IgD-negative memory B cell (primary cell): ENCODE results near the gene LBH. TPM values are rescaled to one million over a fixed set of nuclear protein-coding genes. Genes with fewer than 3 reads are reported as not detected.

Experiments
- H3K27ac Mint-ChIP-seq, 3 donors: one replicate each; pipeline ENCODE4 v1.8.0; 2020 to 2022; ENCODE audit warnings: mild to moderate bottlenecking in 3 of 3, mixed read lengths in 3 of 3, moderate library complexity in 1 of 3
- H3K27me3 Mint-ChIP-seq: one replicate; pipeline ENCODE4 v1.8.0; 2021; ENCODE audit warnings: mixed read lengths
- H3K36me3 Mint-ChIP-seq: one replicate; pipeline ENCODE4 v1.8.0; 2020; ENCODE audit warnings: mild to moderate bottlenecking, mixed read lengths
- H3K4me1 Mint-ChIP-seq, 3 donors: one replicate each; pipeline ENCODE4 v1.8.0; 2020 to 2022; ENCODE audit warnings: mixed read lengths in 3 of 3, mild to moderate bottlenecking in 1 of 3
- H3K4me3 Mint-ChIP-seq, 4 donors: one replicate each; pipeline ENCODE4 v1.8.0; 2020 to 2022; ENCODE audit warnings: mild to moderate bottlenecking in 4 of 4, mixed read lengths in 4 of 4, moderate library complexity in 3 of 4
- H3K9me3 Mint-ChIP-seq, 3 donors: one replicate each; pipeline ENCODE4 v1.8.0; 2020 to 2021; ENCODE audit warnings: mixed read lengths in 3 of 3, mild to moderate bottlenecking in 1 of 3
- polyA plus RNA-seq: library from polyadenylated mRNA; unstranded; fragments of 300-500 nt; fragmentation: Illumina TruSeq; gene quantifications from one replicate; pipeline ENCODE4 v1.2.3, GENCODE V29; 2021

Gene LBH
- polyA plus RNA-seq, 1 donor from 2014 or later = 163 TPM

DNA sequence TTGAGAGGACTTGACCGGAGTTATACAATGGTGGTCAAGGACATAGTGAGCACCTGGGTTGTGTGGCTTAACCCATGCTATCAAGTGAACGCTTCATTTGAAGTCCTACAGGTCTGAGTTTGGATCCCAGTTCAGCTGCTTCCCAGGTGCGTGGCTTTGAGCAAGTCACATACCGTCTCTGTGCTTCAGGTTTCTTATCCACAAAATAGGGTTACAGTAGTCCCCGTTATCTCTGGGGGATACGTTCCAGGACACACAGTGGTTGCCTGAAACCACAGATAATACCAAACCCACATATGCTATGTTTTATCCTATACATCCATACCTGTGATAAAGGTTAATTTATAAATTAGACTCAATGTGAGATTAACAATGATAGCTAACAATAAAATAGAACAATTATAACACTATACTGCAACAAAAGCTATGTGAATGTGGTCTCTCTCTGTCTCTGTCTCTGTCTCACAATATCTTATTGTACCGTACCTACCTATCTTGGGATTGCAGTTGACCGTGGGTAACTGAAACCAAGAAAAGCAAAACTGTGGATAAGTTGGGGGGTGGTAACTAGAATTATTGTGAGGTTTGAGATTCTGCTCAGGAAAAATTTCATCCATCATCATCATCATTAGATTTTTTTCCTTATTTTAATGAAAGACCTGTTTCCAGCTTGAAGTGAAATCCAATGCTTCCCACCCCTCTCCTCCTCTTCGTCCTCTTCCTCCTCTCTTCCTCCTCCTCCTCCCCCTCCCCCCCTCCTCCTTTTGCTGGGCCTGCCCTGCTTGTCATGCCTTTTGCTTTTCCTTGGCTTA is 22.7 kb downstream of the LBH start:
- no peaks in the 10 kb centered on the region for H3K9me3 Mint-ChIP-seq
- peak overlapping the region in 2 of 3 donors; percentile 76 to 82 for H3K27ac Mint-ChIP-seq
- no peaks in the 10 kb centered on the region for H3K27me3 Mint-ChIP-seq
- peaks cover 22 to 44% (median 35%) of the 10 kb centered on the region in 3 donors for H3K4me1 Mint-ChIP-seq
- H3K4me3 Mint-ChIP-seq = no peak overlapping the region
- H3K36me3 Mint-ChIP-seq = peaks cover 3% of the 10 kb centered on the region

DNA sequence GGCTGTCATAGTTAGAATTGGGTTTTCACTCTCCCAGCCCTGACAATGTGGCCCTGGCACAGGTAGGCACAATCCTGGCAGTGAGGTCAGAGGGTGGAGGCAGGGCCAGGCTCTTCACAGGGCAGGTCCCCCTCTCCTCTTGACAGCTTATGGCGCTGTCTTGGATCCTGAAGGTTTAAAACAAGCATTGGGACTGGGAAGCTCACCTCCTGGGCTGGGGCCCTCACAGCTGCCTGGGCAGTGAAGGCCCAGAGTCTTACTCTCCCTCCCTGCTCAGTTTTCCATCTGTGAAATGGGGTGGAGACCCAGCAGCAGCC is 23.3 kb downstream of the LBH start:
- H3K4me3 Mint-ChIP-seq = no peak overlapping the region
- H3K4me1 Mint-ChIP-seq = peaks cover 19 to 42% (median 29%) of the 10 kb centered on the region in 3 donors
- no peaks in the 10 kb centered on the region for H3K9me3 Mint-ChIP-seq
- peaks cover 3% of the 10 kb centered on the region for H3K36me3 Mint-ChIP-seq
- peak overlapping the region in 2 of 3 donors; percentile 31 to 76 for H3K27ac Mint-ChIP-seq
- no peaks in the 10 kb centered on the region for H3K27me3 Mint-ChIP-seq

DNA sequence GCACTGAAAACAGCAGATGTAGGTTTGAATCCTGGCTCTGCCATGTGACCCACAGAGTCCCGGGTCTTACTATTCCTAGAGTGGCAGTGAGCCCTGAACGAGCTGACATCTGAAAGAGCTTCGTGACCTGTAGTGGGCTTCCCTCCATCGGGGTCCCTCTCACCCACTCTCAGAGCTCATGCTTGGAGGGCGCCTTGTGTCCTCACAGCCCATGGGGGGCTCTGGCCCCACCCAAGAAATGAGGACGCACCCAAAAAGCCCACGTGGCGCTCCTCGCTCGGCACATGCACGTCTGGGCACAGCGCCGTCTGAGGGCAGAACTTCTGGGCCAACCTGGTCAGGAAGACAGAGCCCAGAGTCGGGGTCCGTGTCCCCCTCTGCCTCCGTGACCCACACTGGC is 23.7 kb downstream of the LBH start:
- H3K27ac Mint-ChIP-seq = peak overlapping the region in 2 of 3 donors; percentile 31 to 76
- H3K27me3 Mint-ChIP-seq = no peaks in the 10 kb centered on the region
- H3K36me3 Mint-ChIP-seq = peaks cover 3% of the 10 kb centered on the region
- H3K9me3 Mint-ChIP-seq = no peaks in the 10 kb centered on the region
- H3K4me3 Mint-ChIP-seq = no peak overlapping the region
- peaks cover 16 to 43% (median 30%) of the 10 kb centered on the region in 3 donors for H3K4me1 Mint-ChIP-seq

DNA sequence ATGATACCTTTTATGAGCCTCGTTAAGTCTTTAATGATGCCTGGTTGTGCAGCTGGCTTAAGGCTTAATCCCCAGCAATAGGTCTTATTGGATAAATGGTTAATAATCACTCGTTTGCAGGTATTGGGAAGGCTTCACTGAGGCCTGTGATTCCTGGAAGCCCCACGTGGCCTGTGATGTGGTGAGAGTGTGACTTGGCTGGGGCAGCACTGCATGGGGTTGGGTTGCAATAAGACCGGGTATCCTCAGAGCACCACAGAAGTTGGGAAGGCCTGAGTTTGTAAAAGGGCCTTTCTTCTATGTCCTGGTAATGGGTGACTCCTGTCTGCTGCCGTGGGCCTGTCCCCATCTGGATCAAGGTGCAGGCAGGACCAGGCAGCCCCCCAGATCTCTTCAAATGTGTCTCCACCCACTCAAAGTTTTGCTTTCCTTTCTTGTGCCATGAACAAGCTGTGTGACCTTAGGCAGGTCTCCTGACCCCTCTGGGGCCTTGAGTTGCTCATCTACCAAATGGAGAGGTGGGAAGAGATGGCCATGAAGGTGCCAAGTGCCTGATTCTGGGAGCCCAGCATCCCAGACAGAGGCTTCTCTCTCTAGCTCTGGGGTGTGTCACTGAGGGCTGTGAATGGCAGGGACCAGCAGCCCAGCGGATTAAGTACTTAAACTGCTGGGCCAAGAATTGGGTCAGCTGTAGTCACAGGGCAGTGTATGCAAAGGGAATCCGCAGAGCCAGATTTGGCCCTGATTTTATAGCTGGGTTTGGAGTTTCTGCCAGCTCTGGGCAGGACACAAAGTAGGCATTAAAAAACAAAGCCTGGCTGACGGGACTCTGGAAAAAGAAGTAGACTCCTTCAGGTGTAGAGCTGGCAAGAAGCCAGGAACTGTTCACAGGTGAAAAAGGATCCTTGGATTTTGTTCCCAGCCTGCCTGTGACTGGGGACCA is 24.4 kb downstream of the LBH start:
- Mint-ChIP-seq H3K9me3 (no peaks in the 10 kb centered on the region), H3K27me3 (no peaks in the 10 kb centered on the region), H3K4me3 (peak overlapping the region in 1 of 4 donors; percentile 67), H3K4me1 (peaks cover 23 to 46% (median 38%) of the 10 kb centered on the region in 3 donors), H3K27ac (peak overlapping the region in 2 of 3 donors; percentile 44 to 83), H3K36me3 (peaks cover 6% of the 10 kb centered on the region)

DNA sequence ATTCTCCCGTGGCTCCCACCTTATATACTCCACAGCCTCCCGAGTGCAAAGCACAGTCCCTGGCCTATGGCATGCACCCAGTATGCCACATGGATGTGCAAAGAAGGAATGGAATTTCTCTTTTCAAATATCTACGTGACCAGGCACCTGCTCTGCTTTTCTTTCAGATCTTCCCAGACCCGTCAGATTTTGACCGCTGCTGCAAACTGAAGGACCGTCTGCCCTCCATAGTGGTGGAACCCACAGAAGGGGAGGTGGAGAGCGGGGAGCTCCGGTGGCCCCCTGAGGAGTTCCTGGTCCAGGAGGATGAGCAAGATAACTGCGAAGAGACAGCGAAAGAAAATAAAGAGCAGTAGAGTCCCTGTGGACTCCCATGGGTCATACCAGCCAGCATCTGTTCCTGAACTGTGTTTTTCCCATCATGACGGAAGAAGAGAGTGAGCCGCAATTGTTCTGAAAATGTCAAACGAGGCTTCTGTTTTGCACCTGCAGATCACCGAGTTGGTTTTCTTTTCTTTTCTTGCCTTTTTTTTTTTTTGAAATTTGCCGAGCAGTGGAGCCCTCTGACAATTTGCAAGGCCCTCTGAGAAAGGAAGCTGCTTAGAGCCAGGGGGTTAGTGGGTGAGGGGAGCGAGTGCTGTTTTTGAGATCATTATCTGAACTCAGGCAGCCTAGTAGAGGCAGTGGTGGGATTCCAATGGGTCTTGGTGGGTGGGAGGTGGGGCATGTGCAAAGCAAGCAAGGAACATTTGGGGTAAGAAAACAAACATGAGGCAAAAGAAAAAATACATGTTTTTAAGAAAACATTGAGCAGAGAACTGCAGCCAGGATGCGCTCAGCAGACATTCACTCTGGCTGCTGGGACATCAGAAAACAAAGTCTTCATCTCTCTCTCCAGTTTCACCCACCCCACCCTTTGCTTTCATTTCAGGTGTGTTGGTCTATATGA is 26.2 kb downstream of the LBH start:
- H3K9me3 Mint-ChIP-seq = peaks cover 0 to 8% (median 0%) of the 10 kb centered on the region in 3 donors
- peaks cover 14% of the 10 kb centered on the region for H3K36me3 Mint-ChIP-seq
- H3K27ac Mint-ChIP-seq = peak overlapping the region; percentile 43 to 46 (median 44)
- H3K27me3 Mint-ChIP-seq = no peaks in the 10 kb centered on the region
- H3K4me1 Mint-ChIP-seq = peaks cover 22 to 44% (median 37%) of the 10 kb centered on the region in 3 donors
- peak overlapping the region in 2 of 4 donors; percentile 9 to 73 for H3K4me3 Mint-ChIP-seq

DNA sequence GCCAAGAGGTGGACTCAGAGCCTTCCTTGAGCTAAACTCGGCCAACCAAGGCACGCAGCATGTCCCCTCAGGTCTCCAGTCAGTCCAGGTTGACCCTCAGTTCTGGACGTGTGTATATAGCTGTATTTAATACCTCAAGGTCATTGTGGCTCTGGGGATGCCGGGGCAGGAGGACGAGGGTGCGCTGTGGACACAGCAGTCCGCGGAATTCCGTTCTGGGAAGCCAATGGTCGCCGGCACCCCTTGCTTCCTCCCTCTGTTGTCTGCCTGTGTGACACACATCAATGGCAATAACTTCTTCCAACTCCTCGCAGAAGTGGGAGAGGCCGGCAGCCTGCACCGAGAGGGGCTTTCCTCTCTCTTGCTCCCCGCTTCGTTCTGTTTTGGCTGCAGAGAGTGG is 27.7 kb downstream of the LBH start:
- peaks cover 17 to 35% (median 26%) of the 10 kb centered on the region in 3 donors for H3K4me1 Mint-ChIP-seq

DNA sequence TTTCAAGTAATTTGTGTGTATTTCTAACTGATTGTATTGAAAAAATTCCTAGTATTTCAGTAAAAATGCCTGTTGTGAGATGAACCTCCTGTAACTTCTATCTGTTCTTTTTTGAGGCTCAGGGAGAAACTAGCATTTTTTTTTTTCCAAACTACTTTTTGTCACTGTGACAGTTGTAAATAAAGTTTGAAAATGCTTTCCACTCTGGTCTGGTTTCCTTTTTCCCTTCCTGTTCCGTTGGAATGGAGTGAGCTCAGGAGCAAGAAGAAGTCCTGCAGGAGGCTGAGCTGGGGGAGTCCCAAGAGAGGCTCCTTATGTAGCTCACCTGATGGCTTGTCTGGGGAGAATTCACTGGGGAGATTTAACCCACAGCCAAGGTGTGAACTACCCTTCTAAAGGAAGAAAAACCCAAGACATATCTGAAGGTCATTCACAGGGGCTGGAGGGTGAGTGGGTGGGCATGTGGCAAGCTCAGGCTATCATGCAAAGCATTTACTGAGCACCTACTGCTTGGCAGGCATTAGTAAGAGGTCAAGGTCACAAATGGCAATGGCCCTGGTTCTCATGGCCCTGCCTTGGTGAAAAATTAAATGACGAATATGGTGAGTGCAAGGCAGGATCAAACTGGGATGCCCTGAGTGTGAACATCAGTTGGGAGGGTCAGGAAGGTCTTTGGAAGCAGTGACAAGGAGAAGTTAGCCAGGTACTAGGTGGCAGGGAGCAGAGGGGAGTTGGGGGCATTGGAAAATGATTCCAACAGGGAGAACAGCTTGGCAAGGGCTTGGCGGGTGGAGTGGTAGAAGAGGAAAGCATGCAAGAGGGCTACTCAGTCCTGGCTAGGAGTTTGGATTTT is 28.7 kb downstream of the LBH start:
- Mint-ChIP-seq H3K27ac (peak overlapping the region; percentile 7 to 88 (median 39)), H3K36me3 (peaks cover 14% of the 10 kb centered on the region), H3K27me3 (no peaks in the 10 kb centered on the region), H3K4me3 (no peak overlapping the region), H3K4me1 (peaks cover 26 to 44% (median 32%) of the 10 kb centered on the region in 3 donors), H3K9me3 (peaks cover 0 to 10% (median 0%) of the 10 kb centered on the region in 3 donors)

More for the DNA sequence above, 27.7 kb downstream of the LBH start:
- H3K27me3 Mint-ChIP-seq = no peaks in the 10 kb centered on the region
- H3K9me3 Mint-ChIP-seq = peaks cover 0 to 10% (median 0%) of the 10 kb centered on the region in 3 donors
- H3K36me3 Mint-ChIP-seq = peaks cover 14% of the 10 kb centered on the region
- H3K4me3 Mint-ChIP-seq = no peak overlapping the region
- H3K27ac Mint-ChIP-seq = no peak overlapping the region

GRCh38 chr2:30260941-30261340 is 29.6 kb downstream of the LBH start:
- H3K4me3 Mint-ChIP-seq = no peak overlapping the region
- H3K9me3 Mint-ChIP-seq = peaks cover 0 to 10% (median 0%) of the 10 kb centered on the region in 3 donors
- peaks cover 26 to 47% (median 34%) of the 10 kb centered on the region in 3 donors for H3K4me1 Mint-ChIP-seq
- H3K36me3 Mint-ChIP-seq = peaks cover 14% of the 10 kb centered on the region
- H3K27ac Mint-ChIP-seq = peak overlapping the region; percentile 39 to 88 (median 42)
- no peaks in the 10 kb centered on the region for H3K27me3 Mint-ChIP-seq

GRCh38 chr2:30261695-30262211 is 30.4 kb downstream of the LBH start:
- H3K27ac Mint-ChIP-seq = peak overlapping the region in 2 of 3 donors; percentile 14 to 17
- peaks cover 14% of the 10 kb centered on the region for H3K36me3 Mint-ChIP-seq
- peaks cover 0 to 10% (median 0%) of the 10 kb centered on the region in 3 donors for H3K9me3 Mint-ChIP-seq
- no peak overlapping the region for H3K4me3 Mint-ChIP-seq
- no peaks in the 10 kb centered on the region for H3K27me3 Mint-ChIP-seq
- H3K4me1 Mint-ChIP-seq = peaks cover 33 to 52% (median 38%) of the 10 kb centered on the region in 3 donors

GRCh38 chr2:30262716-30263309 is 31.5 kb downstream of the LBH start:
- peak overlapping the region; percentile 41 to 63 (median 45) for H3K27ac Mint-ChIP-seq
- peaks cover 0 to 10% (median 0%) of the 10 kb centered on the region in 3 donors for H3K9me3 Mint-ChIP-seq
- H3K27me3 Mint-ChIP-seq = no peaks in the 10 kb centered on the region
- peaks cover 10% of the 10 kb centered on the region for H3K36me3 Mint-ChIP-seq
- peak overlapping the region in 1 of 4 donors; percentile 55 for H3K4me3 Mint-ChIP-seq
- peaks cover 43 to 57% (median 46%) of the 10 kb centered on the region in 3 donors for H3K4me1 Mint-ChIP-seq

DNA sequence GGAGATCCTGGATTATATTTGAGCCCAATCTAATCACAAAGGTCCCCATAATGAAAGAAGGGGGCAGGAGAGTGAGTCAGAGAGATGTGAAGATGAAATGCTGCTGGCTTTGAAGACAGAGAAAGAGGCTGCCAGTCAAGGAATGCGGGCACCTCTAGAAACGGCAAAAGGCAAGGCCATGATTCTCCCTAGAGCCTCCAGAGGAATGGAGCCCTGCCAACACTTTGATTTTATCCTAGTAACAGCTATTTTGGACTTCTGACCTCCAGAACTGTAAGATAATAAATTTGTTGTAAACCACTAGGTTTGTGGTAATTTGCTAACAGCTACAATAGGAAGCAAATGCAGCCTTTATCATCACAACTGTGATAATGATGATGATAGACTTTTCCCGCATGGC is 32.9 kb downstream of the LBH start:
- Mint-ChIP-seq H3K27ac (peak overlapping the region in 2 of 3 donors; percentile 45 to 50), H3K36me3 (peaks cover 10% of the 10 kb centered on the region), H3K9me3 (peaks cover 0 to 10% (median 0%) of the 10 kb centered on the region in 3 donors), H3K4me3 (peak overlapping the region in 2 of 4 donors; percentile 60 to 71), H3K27me3 (no peaks in the 10 kb centered on the region), H3K4me1 (peaks cover 50 to 62% (median 55%) of the 10 kb centered on the region in 3 donors)

DNA sequence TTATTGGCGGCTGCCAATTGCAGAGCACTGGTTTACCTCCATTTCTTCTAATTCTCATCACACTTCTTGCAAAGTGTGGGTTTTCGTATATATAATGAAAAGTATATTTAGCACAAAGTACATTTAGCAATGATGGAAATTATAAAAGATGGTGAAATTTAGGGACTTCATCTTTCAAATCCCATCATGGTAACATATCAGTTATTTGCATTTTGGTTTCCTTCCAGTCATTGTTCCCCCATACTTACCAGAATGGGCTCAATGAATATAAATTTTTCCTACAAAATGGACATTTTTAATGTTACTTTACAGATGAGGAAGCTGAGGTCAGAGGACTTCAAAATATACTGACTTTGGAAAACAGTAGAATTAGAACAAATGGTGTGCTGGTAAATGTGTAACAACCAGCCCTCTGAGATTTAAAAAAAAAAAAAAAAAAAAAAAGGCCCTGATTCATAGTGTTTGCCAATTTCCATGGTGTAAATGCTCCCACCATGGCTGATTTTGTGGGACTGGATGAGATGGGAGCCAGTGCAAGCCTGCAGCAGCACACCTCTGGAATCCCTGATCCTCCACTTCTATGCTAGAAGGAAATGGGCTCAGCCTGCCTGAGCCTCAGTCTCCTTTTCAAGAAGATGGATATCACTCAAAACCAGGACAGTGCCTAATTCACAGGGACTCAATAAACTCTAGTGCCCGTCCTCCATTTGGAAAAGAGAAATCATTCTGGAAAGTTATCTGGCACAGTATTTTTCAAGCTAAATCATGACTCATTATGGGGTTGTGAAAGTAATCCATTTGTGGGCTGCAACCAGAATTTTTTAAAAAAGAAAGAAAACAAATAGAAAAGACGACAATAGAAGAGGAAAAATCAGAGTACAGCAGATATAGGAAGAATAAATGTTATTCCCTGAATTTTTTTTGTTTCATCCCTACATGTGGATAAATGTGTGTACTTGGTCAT is 34.0 kb downstream of the LBH start:
- Mint-ChIP-seq H3K27ac (peak overlapping the region; percentile 43 to 97 (median 90)), H3K36me3 (peaks cover 10% of the 10 kb centered on the region), H3K9me3 (peaks cover 0 to 10% (median 0%) of the 10 kb centered on the region in 3 donors), H3K4me1 (peaks cover 48 to 63% (median 56%) of the 10 kb centered on the region in 3 donors), H3K27me3 (no peaks in the 10 kb centered on the region), H3K4me3 (peak overlapping the region in 2 of 4 donors; percentile 79 to 90)
